Lower leg skin (tissue), 3 donors: ENCODE data around the gene LRRC43.

ENCODE experiments used
- POLR2A ChIP-seq, 2 donors: fragments of 450-650 bp; IDR thresholded peaks; one replicate each; pipeline ENCODE4 v1.6.1; 2016 to 2017; ENCODE audit warnings: antibody characterized with exemption in 2 of 2, mild to moderate bottlenecking in 1 of 2, moderate library complexity in 1 of 2
- TF ChIP-seq, protein P1 (sequence below), 3 donors: fragments of 450-650 bp; IDR thresholded peaks; one replicate each; pipeline ENCODE4 v1.5.1; 2016; ENCODE audit warnings: antibody characterized with exemption in 3 of 3, mild to moderate bottlenecking in 3 of 3, moderate library complexity in 2 of 3

GRCh38 chr12:122197612-122197966 lies 14.7 kb downstream of the LRRC43 start:
- TF ChIP-seq, protein P1, sequence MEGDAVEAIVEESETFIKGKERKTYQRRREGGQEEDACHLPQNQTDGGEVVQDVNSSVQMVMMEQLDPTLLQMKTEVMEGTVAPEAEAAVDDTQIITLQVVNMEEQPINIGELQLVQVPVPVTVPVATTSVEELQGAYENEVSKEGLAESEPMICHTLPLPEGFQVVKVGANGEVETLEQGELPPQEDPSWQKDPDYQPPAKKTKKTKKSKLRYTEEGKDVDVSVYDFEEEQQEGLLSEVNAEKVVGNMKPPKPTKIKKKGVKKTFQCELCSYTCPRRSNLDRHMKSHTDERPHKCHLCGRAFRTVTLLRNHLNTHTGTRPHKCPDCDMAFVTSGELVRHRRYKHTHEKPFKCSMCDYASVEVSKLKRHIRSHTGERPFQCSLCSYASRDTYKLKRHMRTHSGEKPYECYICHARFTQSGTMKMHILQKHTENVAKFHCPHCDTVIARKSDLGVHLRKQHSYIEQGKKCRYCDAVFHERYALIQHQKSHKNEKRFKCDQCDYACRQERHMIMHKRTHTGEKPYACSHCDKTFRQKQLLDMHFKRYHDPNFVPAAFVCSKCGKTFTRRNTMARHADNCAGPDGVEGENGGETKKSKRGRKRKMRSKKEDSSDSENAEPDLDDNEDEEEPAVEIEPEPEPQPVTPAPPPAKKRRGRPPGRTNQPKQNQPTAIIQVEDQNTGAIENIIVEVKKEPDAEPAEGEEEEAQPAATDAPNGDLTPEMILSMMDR (IDR thresholded peaks at IDR 0.05): no peak
- TF ChIP-seq POLR2A (IDR thresholded peaks at IDR 0.05): no peak
